Loucy (cell line): Measurements from ENCODE around the gene NR3C2.
"Not testable (repeated sequence)": the region's sequence is repeated elsewhere in the genome, so short reads cannot be mapped to it uniquely, and the experiment has no call there.

ENCODE experiments used
- H2AFZ ChIP-seq: fragments of 200-600 bp; sonication (generic); 2 replicates; pipeline ENCODE4 v1.6.0; 2016; ENCODE audit warnings: antibody characterized with exemption, mild to moderate bottlenecking, low read length, moderate library complexity
- H3F3A ChIP-seq: fragments of 200-600 bp; 2 replicates; pipeline ENCODE4 v1.6.0; 2016; ENCODE audit warnings: antibody characterized with exemption, low read depth, mild to moderate bottlenecking
- H3K27me3 ChIP-seq: fragments of 200-600 bp; sonication (generic); 2 replicates; pipeline ENCODE4 v1.6.1; 2014; ENCODE audit warnings: low read length, mild to moderate bottlenecking; ENCODE audit not compliant: insufficient read depth, poor library complexity, severe bottlenecking
- H3K36me3 ChIP-seq: fragments of 200-600 bp; sonication (generic); 2 replicates; pipeline ENCODE4 v1.6.1; 2016; ENCODE audit warnings: low read length; ENCODE audit not compliant: insufficient read depth
- H3K4me1 ChIP-seq: fragments of 200-600 bp; sonication (generic); 2 replicates; pipeline ENCODE4 v1.5.1; 2014; ENCODE audit warnings: low read length, mild to moderate bottlenecking; ENCODE audit not compliant: insufficient read depth, poor library complexity, severe bottlenecking
- H3K4me2 ChIP-seq: fragments of 200-600 bp; sonication (generic); 2 replicates; pipeline ENCODE4 v1.6.0; 2014; ENCODE audit warnings: antibody characterized with exemption, low read length, low read depth, mild to moderate bottlenecking; ENCODE audit not compliant: poor library complexity, severe bottlenecking
- H3K4me3 ChIP-seq: fragments of 200-600 bp; sonication (generic); 2 replicates; pipeline ENCODE4 v1.5.1; 2014; ENCODE audit warnings: low read length, mild to moderate bottlenecking, mixed read lengths; ENCODE audit not compliant: poor library complexity, severe bottlenecking
- H3K79me2 ChIP-seq: fragments of 200-600 bp; sonication (generic); 2 replicates; pipeline ENCODE4 v1.6.1; 2014; ENCODE audit warnings: low read length; ENCODE audit not compliant: insufficient read depth
- H3K9ac ChIP-seq: fragments of 200-600 bp; sonication (generic); 2 replicates; pipeline ENCODE4 v1.6.0; 2014; ENCODE audit warnings: mild to moderate bottlenecking, low read depth, low read length, moderate library complexity; ENCODE audit not compliant: poor library complexity, severe bottlenecking
- H3K9me2 ChIP-seq: fragments of 200-600 bp; sonication (generic); replicated peaks from 2 replicates; pipeline ENCODE4 v1.6.1; 2016; ENCODE audit warnings: low read depth, low read length, mixed read lengths
- H3K9me3 ChIP-seq: fragments of 200-600 bp; sonication (generic); 2 replicates; pipeline ENCODE4 v1.6.1; 2014; ENCODE audit warnings: mild to moderate bottlenecking, antibody characterized with exemption, low read length, low read depth; ENCODE audit not compliant: insufficient read depth
- H4K20me1 ChIP-seq: fragments of 200-600 bp; sonication (generic); 2 replicates; pipeline ENCODE4 v1.6.0; 2014; ENCODE audit warnings: antibody characterized with exemption, low read length, mild to moderate bottlenecking; ENCODE audit not compliant: insufficient read depth, poor library complexity, severe bottlenecking
- CTCF ChIP-seq: fragments of 200-600 bp; sonication (generic); conservative IDR thresholded peaks from 2 replicates; pipeline ENCODE4 v1.5.1; 2014; ENCODE audit warnings: mild to moderate bottlenecking, antibody characterized with exemption, low read length
- EZH2phosphoT487 ChIP-seq: fragments of 200-600 bp; IDR thresholded peaks from 2 replicates; pipeline ENCODE4 v1.6.1; 2018; ENCODE audit warnings: antibody characterized with exemption, mild to moderate bottlenecking, moderate library complexity, borderline replicate concordance

NR3C2 gene

GRCh38 chr4:148327683-148328082 lies 114.5 kb downstream of the NR3C2 start:
- Histone ChIP-seq H3K79me2 (no peaks in the 10 kb centered on the region), H3K9me3 (no peaks in the 10 kb centered on the region), H3K36me3 (no peaks in the 10 kb centered on the region), H3F3A (no peaks in the 10 kb centered on the region), H3K4me1 (no peaks in the 10 kb centered on the region), H3K4me2 (no peak overlapping the region), H2AFZ (no peak overlapping the region), H3K27me3 (no peaks in the 10 kb centered on the region), H3K9me2 (no peaks in the 10 kb centered on the region), H3K9ac (no peak overlapping the region), H4K20me1 (no peaks in the 10 kb centered on the region), H3K4me3 (no peak overlapping the region)
- no peak for TF ChIP-seq CTCF
- TF ChIP-seq EZH2phosphoT487, result no peak

GRCh38 chr4:148323316-148323715 lies 118.9 kb downstream of the NR3C2 start:
- H3K9ac ChIP-seq, H2AFZ ChIP-seq, H3K9me2 ChIP-seq, H3K4me2 ChIP-seq, H3K79me2 ChIP-seq, H3K36me3 ChIP-seq, H3K9me3 ChIP-seq, H3K4me3 ChIP-seq, H3K27me3 ChIP-seq, H3F3A ChIP-seq, H3K4me1 ChIP-seq, H4K20me1 ChIP-seq: not testable (repeated sequence)

- Histone ChIP-seq H3K4me1 (no peaks in the 10 kb centered on the region), H3K79me2 (no peaks in the 10 kb centered on the region), H2AFZ (no peak overlapping the region), H3K36me3 (no peaks in the 10 kb centered on the region), H3K4me2 (no peak overlapping the region), H3K9me2 (no peaks in the 10 kb centered on the region), H3F3A (no peaks in the 10 kb centered on the region), H4K20me1 (no peaks in the 10 kb centered on the region), H3K9me3 (no peaks in the 10 kb centered on the region), H3K4me3 (no peak overlapping the region), H3K27me3 (no peaks in the 10 kb centered on the region), H3K9ac (no peak overlapping the region)
- TF ChIP-seq CTCF (no peak), EZH2phosphoT487 (no peak)
Observed at GRCh38 chr4:148315049-148315448, 127.2 kb downstream of the NR3C2 start.

- no peaks in the 10 kb centered on the region for H3K9me2 ChIP-seq
- H3K36me3 ChIP-seq, result no peaks in the 10 kb centered on the region
- no peaks in the 10 kb centered on the region for H3K27me3 ChIP-seq
- H3K4me2 ChIP-seq, result no peak overlapping the region
- no peak overlapping the region for H3K4me3 ChIP-seq
- H3K9ac ChIP-seq, result no peak overlapping the region
- TF ChIP-seq CTCF (no peak), EZH2phosphoT487 (no peak)
- H3K4me1 ChIP-seq, result no peaks in the 10 kb centered on the region
- H4K20me1 ChIP-seq, result no peaks in the 10 kb centered on the region
- H3K79me2 ChIP-seq, result no peaks in the 10 kb centered on the region
- no peaks in the 10 kb centered on the region for H3F3A ChIP-seq
- H3K9me3 ChIP-seq, result no peaks in the 10 kb centered on the region
- no peak overlapping the region for H2AFZ ChIP-seq
Observed at GRCh38 chr4:148312956-148313490, 129.2 kb downstream of the NR3C2 start.
